ENCODE results near the gene PTPRO. TPM values are rescaled to one million over a fixed set of nuclear protein-coding genes. Genes with fewer than 3 reads are reported as not detected.

Gene PTPRO
- polyA plus RNA-seq, 1 experiment = 0.23 TPM

GRCh38 chr12:15620741-15621539, 298.6 kb downstream of the PTPRO start:
- DNase-seq (ENCODE audit: low read depth) = no peak
- TF ChIP-seq CTCF (IDR thresholded peaks at IDR 0.05; ENCODE audit: insufficient read depth, low read depth, low read length) = no peak
- CTCF ChIA-PET = interaction anchor here (1.2 kb wide), 1 partner anchor 16 kb away, joined by 3 read pairs; no protein-coding TSS in a partner anchor
- POLR2A ChIA-PET = no interaction called here
- Histone ChIP-seq H3K27me3 (ENCODE audit: control insufficient read depth, insufficient read depth, low read length) (no peaks in the 10 kb centered on the region), H3K36me3 (ENCODE audit: control insufficient read depth, insufficient read depth, low read length) (peaks cover 1% of the 10 kb centered on the region), H3K4me3 (ENCODE audit: low read depth, low read length) (no peak overlapping the region)

- no peak for DNase-seq (ENCODE audit: low read depth)
- Histone ChIP-seq H3K4me3 (ENCODE audit: low read depth, low read length) (no peak overlapping the region), H3K36me3 (ENCODE audit: control insufficient read depth, insufficient read depth, low read length) (peaks cover 1% of the 10 kb centered on the region), H3K27me3 (ENCODE audit: control insufficient read depth, insufficient read depth, low read length) (no peaks in the 10 kb centered on the region)
- no peak for TF ChIP-seq CTCF (IDR thresholded peaks at IDR 0.05; ENCODE audit: insufficient read depth, low read depth, low read length)
- CTCF ChIA-PET = interaction anchor here (0.6 kb wide), 2 partner anchors 17 to 49 kb away, joined by 3 read pairs; no protein-coding TSS in a partner anchor
- POLR2A ChIA-PET = no interaction called here
Observed at GRCh38 chr12:15625075-15625474, 302.8 kb downstream of the PTPRO start.

DNA sequence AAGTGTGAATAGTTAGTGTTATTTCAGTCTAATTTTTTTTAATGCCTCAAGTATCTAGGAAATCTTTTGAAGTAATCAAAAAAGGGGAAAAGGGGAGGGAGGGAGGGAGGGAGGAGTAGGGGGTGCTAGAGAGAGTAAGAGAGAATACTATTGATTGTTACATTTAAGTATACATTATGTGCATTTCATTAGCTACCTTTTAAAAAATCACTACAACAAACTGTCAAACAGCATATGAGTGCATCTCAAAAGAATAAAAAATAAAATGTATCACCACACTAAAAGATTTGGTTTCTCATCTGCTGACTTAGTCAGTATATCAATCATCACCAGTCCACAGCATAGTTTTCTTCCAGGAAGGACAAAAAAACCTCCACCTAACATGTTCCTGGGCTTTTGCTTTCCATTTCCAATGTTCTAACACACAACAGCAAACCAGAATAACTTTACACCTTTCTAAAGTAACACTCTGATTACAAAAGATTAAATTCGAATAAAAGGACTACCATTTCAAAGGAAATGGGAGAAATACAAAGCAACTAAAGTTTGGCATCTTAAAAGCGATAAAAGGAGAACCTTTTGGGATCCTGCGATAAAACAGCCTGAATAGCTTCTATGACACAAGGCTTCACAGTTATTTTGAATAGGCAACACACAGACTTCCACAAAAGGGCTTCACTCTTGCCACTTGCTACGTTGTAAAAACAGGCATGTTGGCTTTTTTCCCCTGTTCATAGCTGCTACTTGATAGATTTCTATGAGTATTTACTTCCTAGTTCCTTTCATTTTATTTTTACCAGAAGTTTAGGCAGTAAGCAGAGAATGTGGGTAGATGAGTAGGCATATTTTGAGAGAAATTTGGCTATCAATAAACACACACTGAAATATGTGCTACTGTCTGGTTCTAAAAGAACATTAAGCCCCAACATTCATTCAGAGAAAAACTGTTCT, 306.0 kb downstream of the PTPRO start:
- Histone ChIP-seq H3K27me3 (ENCODE audit: control insufficient read depth, insufficient read depth, low read length) (no peaks in the 10 kb centered on the region), H3K36me3 (ENCODE audit: control insufficient read depth, insufficient read depth, low read length) (peaks cover 1% of the 10 kb centered on the region), H3K4me3 (ENCODE audit: low read depth, low read length) (no peak overlapping the region)
- ChIA-PET POLR2A (no interaction called here), CTCF (interaction anchor here (0.5 to 1.1 kb wide), 3 partner anchors 89 to 161 kb away, joined by 3 read pairs; partner anchors contain the start of gene EPS8)
- no peak for DNase-seq (ENCODE audit: low read depth)
- TF ChIP-seq CTCF (IDR thresholded peaks at IDR 0.05; ENCODE audit: insufficient read depth, low read depth, low read length) = no peak

DNA sequence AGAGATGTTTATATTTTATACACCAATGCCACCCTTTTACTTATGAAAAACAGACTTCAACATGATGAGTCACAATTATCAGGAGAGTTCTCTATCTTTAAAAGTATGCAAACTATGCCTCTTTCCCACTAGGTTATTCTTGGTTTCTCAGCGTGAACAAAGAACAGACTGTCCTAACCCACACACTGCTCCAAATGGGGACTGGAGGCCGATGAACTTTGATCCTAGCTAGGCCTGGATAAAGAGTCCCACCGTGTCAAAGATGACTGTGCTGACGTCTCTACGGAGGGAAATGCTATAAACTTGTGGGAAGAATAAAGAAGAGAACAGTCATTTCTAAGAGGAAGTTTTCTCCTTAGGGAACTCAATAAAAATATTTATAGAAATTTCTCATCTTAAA, 306.8 kb downstream of the PTPRO start:
- CTCF ChIA-PET = interaction anchor here (1.0 to 1.1 kb wide), 2 partner anchors 97 to 161 kb away, joined by 3 read pairs; partner anchors contain the start of gene EPS8
- H3K4me3 ChIP-seq (ENCODE audit: low read depth, low read length) = no peak overlapping the region
- no peaks in the 10 kb centered on the region for H3K27me3 ChIP-seq (ENCODE audit: control insufficient read depth, insufficient read depth, low read length)
- POLR2A ChIA-PET = interaction anchor here (0.6 kb wide), 1 partner anchor 125 kb away, joined by 4 read pairs; no protein-coding TSS in a partner anchor
- peak; percentile 92 for DNase-seq (ENCODE audit: low read depth)
- no peak for TF ChIP-seq CTCF (IDR thresholded peaks at IDR 0.05; ENCODE audit: insufficient read depth, low read depth, low read length)
- H3K36me3 ChIP-seq (ENCODE audit: control insufficient read depth, insufficient read depth, low read length) = peaks cover 1% of the 10 kb centered on the region

DNA sequence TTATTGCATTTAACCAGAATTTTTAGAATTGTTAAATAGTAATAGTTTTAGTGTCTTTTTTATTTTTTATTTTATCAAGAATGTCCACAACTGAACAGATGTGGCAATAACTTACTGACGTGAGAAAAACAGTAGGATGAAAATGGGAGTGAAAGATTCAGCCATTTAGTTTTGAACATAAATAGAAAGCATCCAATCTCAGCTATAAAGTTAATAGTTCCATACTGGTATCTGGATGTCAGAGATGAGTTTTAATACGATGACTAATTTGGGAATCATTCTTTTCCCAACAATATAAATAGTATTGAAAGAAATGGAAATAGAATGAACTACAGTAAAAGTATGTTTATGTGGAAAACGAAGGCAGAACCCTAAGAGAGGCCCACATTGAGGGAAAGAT, 307.5 kb downstream of the PTPRO start:
- ChIA-PET CTCF (interaction anchor here (0.6 kb wide), 1 partner anchor 9 kb away, joined by 3 read pairs; no protein-coding TSS in a partner anchor), POLR2A (no interaction called here)

More for the DNA sequence above, 307.5 kb downstream of the PTPRO start:
- no peak for TF ChIP-seq CTCF (IDR thresholded peaks at IDR 0.05; ENCODE audit: insufficient read depth, low read depth, low read length)
- Histone ChIP-seq H3K4me3 (ENCODE audit: low read depth, low read length) (no peak overlapping the region), H3K27me3 (ENCODE audit: control insufficient read depth, insufficient read depth, low read length) (no peaks in the 10 kb centered on the region), H3K36me3 (ENCODE audit: control insufficient read depth, insufficient read depth, low read length) (peaks cover under 1% of the 10 kb centered on the region)
- DNase-seq (ENCODE audit: low read depth) = no peak
